ENCODE data around the gene KRT15. TPM values are rescaled to one million over a fixed set of nuclear protein-coding genes. Genes with fewer than 3 reads are reported as not detected.

Gene KRT15
- total and polyA plus RNA-seq, 7 experiments from 2014 or later, result not detected

- Histone ChIP-seq H3K4me3 (ENCODE audit: low read length) (no peak overlapping the region), H3K36me3 (ENCODE audit: control insufficient read depth in 2 of 3, insufficient read depth in 3 of 3, low read length in 3 of 3) (no peaks in the 10 kb centered on the region), H3K27me3 (ENCODE audit: control insufficient read depth in 2 of 2, insufficient read depth in 2 of 2, low read length in 2 of 2) (no peaks in the 10 kb centered on the region), H3K27ac (ENCODE audit: low read depth, low read length) (no peak overlapping the region), H3K4me1 (ENCODE audit: control insufficient read depth in 2 of 2, insufficient read depth in 2 of 2, low read length in 2 of 2) (peaks cover 5% of the 10 kb centered on the region in 2 donors), H3K9me3 (ENCODE audit: control insufficient read depth in 2 of 3, low read length in 3 of 3) (no peaks in the 10 kb centered on the region)
- no peak for ATAC-seq
- peak overlapping the region in 1 of 9 donors; percentile 14 for H3K27ac Mint-ChIP-seq
- intact Hi-C loops (cut with micrococcal nuclease), result loop anchor here in 1 of 2 donors (1.0 to 2.0 kb wide), 2 partner anchors 162 to 176 kb away; no protein-coding TSS in a partner anchor
- no peaks in the 10 kb centered on the region for H3K36me3 Mint-ChIP-seq
- CTCF ChIA-PET, result interaction anchor here (0.7 kb wide), 1 partner anchor 41 kb away, joined by 3 read pairs; no protein-coding TSS in a partner anchor
- peaks cover 0 to 2% (median 0%) of the 10 kb centered on the region in 5 donors for H3K27me3 Mint-ChIP-seq
- POLR2A ChIA-PET, result no interaction called here
- peaks cover 0 to 1% (median 0%) of the 10 kb centered on the region in 11 donors for H3K9me3 Mint-ChIP-seq
- H3K4me1 Mint-ChIP-seq, result peaks cover 0 to 12% (median 11%) of the 10 kb centered on the region in 7 donors
- H3K4me3 Mint-ChIP-seq, result no peak overlapping the region
- no peak for DNase-seq
Measured at GRCh38 chr17:41486316-41486715, 32.4 kb downstream of the KRT15 start.

DNA sequence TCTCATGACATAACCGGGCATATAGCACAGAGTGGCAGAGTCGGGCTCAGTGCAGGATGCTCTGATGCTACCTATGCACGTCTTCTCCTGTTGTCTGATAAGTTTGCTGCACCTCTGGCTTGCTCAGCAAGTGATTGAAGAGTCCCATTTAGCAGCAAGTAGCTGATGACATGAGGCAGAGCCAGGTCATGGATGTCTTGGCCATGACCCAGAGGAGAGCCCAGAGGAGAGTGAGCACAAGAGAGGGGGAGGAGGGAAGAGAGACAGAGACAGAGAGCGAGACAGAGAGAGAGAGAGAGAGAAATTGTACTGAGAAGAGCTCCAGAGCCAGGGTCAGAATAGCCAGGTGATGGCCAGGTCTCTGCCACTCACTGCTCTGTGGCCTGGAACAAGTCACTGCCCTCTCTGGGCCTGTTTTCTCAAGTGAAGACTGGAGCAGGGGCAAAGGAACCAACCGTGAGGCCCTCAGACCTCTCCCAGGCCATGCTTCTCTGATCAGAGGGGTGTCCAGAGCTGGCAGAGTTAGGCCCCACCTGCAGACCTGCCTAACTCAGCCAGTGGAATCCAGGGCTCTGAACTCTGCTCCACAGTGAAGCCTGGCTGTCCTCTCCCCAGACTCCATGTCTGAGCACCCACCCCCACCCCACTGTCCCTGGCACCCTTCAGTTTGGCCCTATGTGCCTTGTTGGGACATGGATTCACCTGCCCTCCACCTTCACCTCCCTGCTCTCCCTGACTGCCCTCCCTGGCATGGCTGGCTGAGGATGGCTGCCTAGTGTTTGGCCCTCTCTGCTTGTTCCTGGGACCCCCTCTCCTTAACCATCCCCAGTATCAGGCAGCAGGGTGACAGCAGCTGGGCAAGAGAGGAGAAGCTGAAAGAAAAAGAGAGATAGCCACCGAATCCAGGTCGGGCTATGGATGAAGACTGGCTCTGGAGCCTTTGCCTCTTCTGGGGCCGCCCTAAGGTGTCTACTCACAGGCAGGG is 33.5 kb downstream of the KRT15 start:
- DNase-seq (no peak), ATAC-seq (no peak)
- no peak overlapping the region for H3K4me3 Mint-ChIP-seq
- H3K27me3 Mint-ChIP-seq, result peaks cover 0 to 2% (median 0%) of the 10 kb centered on the region in 5 donors
- ChIA-PET POLR2A (no interaction called here), CTCF (no interaction called here)
- Histone ChIP-seq H3K27ac (ENCODE audit: low read depth, low read length) (no peak overlapping the region), H3K9me3 (ENCODE audit: control insufficient read depth in 2 of 3, low read length in 3 of 3) (no peaks in the 10 kb centered on the region), H3K36me3 (ENCODE audit: control insufficient read depth in 2 of 3, insufficient read depth in 3 of 3, low read length in 3 of 3) (no peaks in the 10 kb centered on the region), H3K4me1 (ENCODE audit: control insufficient read depth in 2 of 2, insufficient read depth in 2 of 2, low read length in 2 of 2) (peaks cover 0 to 4% of the 10 kb centered on the region in 2 donors), H3K27me3 (ENCODE audit: control insufficient read depth in 2 of 2, insufficient read depth in 2 of 2, low read length in 2 of 2) (no peaks in the 10 kb centered on the region), H3K4me3 (ENCODE audit: low read length) (no peak overlapping the region)
- intact Hi-C loops (cut with micrococcal nuclease), result no loop called here
- H3K36me3 Mint-ChIP-seq, result no peaks in the 10 kb centered on the region
- H3K9me3 Mint-ChIP-seq, result peaks cover 0 to 1% (median 0%) of the 10 kb centered on the region in 11 donors
- peaks cover 0 to 4% (median 4%) of the 10 kb centered on the region in 7 donors for H3K4me1 Mint-ChIP-seq
- peak overlapping the region in 2 of 9 donors; percentile 14 to 41 for H3K27ac Mint-ChIP-seq

GRCh38 chr17:41483991-41484826 is 34.5 kb downstream of the KRT15 start:
- Mint-ChIP-seq H3K27ac (peak overlapping the region in 1 of 9 donors; percentile 6), H3K9me3 (peaks cover 0 to 1% (median 0%) of the 10 kb centered on the region in 11 donors), H3K4me3 (no peak overlapping the region), H3K36me3 (no peaks in the 10 kb centered on the region), H3K4me1 (no peaks in the 10 kb centered on the region), H3K27me3 (peaks cover 0 to 2% (median 0%) of the 10 kb centered on the region in 5 donors)
- ATAC-seq, result no peak
- Histone ChIP-seq H3K4me3 (ENCODE audit: low read length) (no peak overlapping the region), H3K27me3 (ENCODE audit: control insufficient read depth in 2 of 2, insufficient read depth in 2 of 2, low read length in 2 of 2) (no peaks in the 10 kb centered on the region), H3K27ac (ENCODE audit: low read depth, low read length) (no peak overlapping the region), H3K9me3 (ENCODE audit: control insufficient read depth in 2 of 3, low read length in 3 of 3) (no peaks in the 10 kb centered on the region), H3K36me3 (ENCODE audit: control insufficient read depth in 2 of 3, insufficient read depth in 3 of 3, low read length in 3 of 3) (no peaks in the 10 kb centered on the region), H3K4me1 (ENCODE audit: control insufficient read depth in 2 of 2, insufficient read depth in 2 of 2, low read length in 2 of 2) (no peaks in the 10 kb centered on the region)
- CTCF ChIA-PET, result no interaction called here
- DNase-seq, result no peak
- POLR2A ChIA-PET, result no interaction called here
- intact Hi-C loops (cut with micrococcal nuclease), result no loop called here

- DNase-seq (no peak), ATAC-seq (no peak)
- H3K27me3 Mint-ChIP-seq, result peaks cover 0 to 2% (median 0%) of the 10 kb centered on the region in 5 donors
- H3K4me3 Mint-ChIP-seq, result no peak overlapping the region
- H3K4me1 Mint-ChIP-seq, result no peaks in the 10 kb centered on the region
- Histone ChIP-seq H3K4me1 (ENCODE audit: control insufficient read depth in 2 of 2, insufficient read depth in 2 of 2, low read length in 2 of 2) (no peaks in the 10 kb centered on the region), H3K4me3 (ENCODE audit: low read length) (no peak overlapping the region), H3K36me3 (ENCODE audit: control insufficient read depth in 2 of 3, insufficient read depth in 3 of 3, low read length in 3 of 3) (no peaks in the 10 kb centered on the region), H3K9me3 (ENCODE audit: control insufficient read depth in 2 of 3, low read length in 3 of 3) (no peaks in the 10 kb centered on the region), H3K27me3 (ENCODE audit: control insufficient read depth in 2 of 2, insufficient read depth in 2 of 2, low read length in 2 of 2) (no peaks in the 10 kb centered on the region), H3K27ac (ENCODE audit: low read depth, low read length) (no peak overlapping the region)
- CTCF ChIA-PET, result no interaction called here
- H3K9me3 Mint-ChIP-seq, result peaks cover 0 to 1% (median 0%) of the 10 kb centered on the region in 11 donors
- no peaks in the 10 kb centered on the region for H3K36me3 Mint-ChIP-seq
- POLR2A ChIA-PET, result no interaction called here
- H3K27ac Mint-ChIP-seq, result no peak overlapping the region
- intact Hi-C loops (cut with micrococcal nuclease), result no loop called here
Measured at GRCh38 chr17:41483531-41483930, 35.2 kb downstream of the KRT15 start.

GRCh38 chr17:41481036-41481435 is 37.7 kb downstream of the KRT15 start, which contains the start of gene KRT35:
TSS of gene KRT35 (minus strand) at chr17:41481151. CDS start at chr17:41481097, 54 bp downstream.
- Histone ChIP-seq H3K36me3 (ENCODE audit: control insufficient read depth in 2 of 3, insufficient read depth in 3 of 3, low read length in 3 of 3) (no peaks in the 10 kb centered on the region), H3K27me3 (ENCODE audit: control insufficient read depth in 2 of 2, insufficient read depth in 2 of 2, low read length in 2 of 2) (no peaks in the 10 kb centered on the region), H3K9me3 (ENCODE audit: control insufficient read depth in 2 of 3, low read length in 3 of 3) (no peaks in the 10 kb centered on the region), H3K4me1 (ENCODE audit: control insufficient read depth in 2 of 2, insufficient read depth in 2 of 2, low read length in 2 of 2) (no peaks in the 10 kb centered on the region), H3K27ac (ENCODE audit: low read depth, low read length) (no peak within 1 kb of the TSS), H3K4me3 (ENCODE audit: low read length) (no peak within 1 kb of the TSS)
- CTCF ChIA-PET, result no interaction called here
- Mint-ChIP-seq H3K9me3 (peaks cover 0 to 1% (median 0%) of the 10 kb centered on the region in 11 donors), H3K27me3 (peaks cover 0 to 2% (median 0%) of the 10 kb centered on the region in 5 donors), H3K4me1 (no peaks in the 10 kb centered on the region), H3K27ac (peak within 1 kb of the TSS in 2 of 9 donors; percentile 16 to 19), H3K4me3 (no peak within 1 kb of the TSS), H3K36me3 (no peaks in the 10 kb centered on the region)
- POLR2A ChIA-PET, result no interaction called here
- no peak for ATAC-seq
- intact Hi-C loops (cut with micrococcal nuclease), result no loop called here
- no peak for DNase-seq

GRCh38 chr17:41480581-41480980 is 38.1 kb downstream of the KRT15 start:
- Histone ChIP-seq H3K27me3 (ENCODE audit: control insufficient read depth in 2 of 2, insufficient read depth in 2 of 2, low read length in 2 of 2) (no peaks in the 10 kb centered on the region), H3K4me3 (ENCODE audit: low read length) (no peak overlapping the region), H3K36me3 (ENCODE audit: control insufficient read depth in 2 of 3, insufficient read depth in 3 of 3, low read length in 3 of 3) (no peaks in the 10 kb centered on the region), H3K27ac (ENCODE audit: low read depth, low read length) (no peak overlapping the region), H3K4me1 (ENCODE audit: control insufficient read depth in 2 of 2, insufficient read depth in 2 of 2, low read length in 2 of 2) (no peaks in the 10 kb centered on the region), H3K9me3 (ENCODE audit: control insufficient read depth in 2 of 3, low read length in 3 of 3) (no peaks in the 10 kb centered on the region)
- peaks cover 0 to 1% (median 0%) of the 10 kb centered on the region in 11 donors for H3K9me3 Mint-ChIP-seq
- no peak overlapping the region for H3K4me3 Mint-ChIP-seq
- H3K4me1 Mint-ChIP-seq, result no peaks in the 10 kb centered on the region
- H3K27ac Mint-ChIP-seq, result no peak overlapping the region
- intact Hi-C loops (cut with micrococcal nuclease), result no loop called here
- POLR2A ChIA-PET, result no interaction called here
- DNase-seq (no peak), ATAC-seq (no peak)
- H3K27me3 Mint-ChIP-seq, result peaks cover 0 to 2% (median 0%) of the 10 kb centered on the region in 5 donors
- CTCF ChIA-PET, result no interaction called here
- no peaks in the 10 kb centered on the region for H3K36me3 Mint-ChIP-seq
